Measurements from ENCODE around the gene DAAM1. TPM values are rescaled to one million over a fixed set of nuclear protein-coding genes. Genes with fewer than 3 reads are reported as not detected.

DAAM1 gene
- total RNA-seq, 6 experiments from 2014 or later: 7.5 to 12.2 (median 8.6) TPM

DNA sequence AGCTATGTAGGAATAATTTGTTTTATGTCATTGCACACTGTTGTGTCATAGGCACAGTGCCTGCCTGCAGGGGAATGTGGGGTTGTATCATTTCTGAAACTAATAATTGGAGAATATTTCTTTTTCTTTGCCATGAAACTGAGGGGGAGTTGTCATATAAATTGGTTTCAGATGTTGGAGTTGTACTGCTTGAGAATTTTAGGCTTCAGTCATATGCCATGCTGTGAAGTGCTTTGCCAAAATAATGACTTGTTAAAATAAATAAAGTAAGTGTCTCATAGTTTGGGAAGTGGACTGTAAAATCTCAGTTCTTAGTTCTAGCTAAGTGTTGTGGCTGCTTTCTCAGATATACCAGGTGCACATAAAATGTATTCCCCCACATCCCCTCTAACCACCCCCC, 116.8 kb downstream of the DAAM1 start:
- DNase-seq: peak; percentile 21
- Mint-ChIP-seq H3K27ac (peak overlapping the region; percentile 57), H3K4me3 (peak overlapping the region; percentile 35; the same call in 1 of the 2 replicates), H3K4me1 (ENCODE audit: low read depth) (peaks cover 54% of the 10 kb centered on the region), H3K27me3 (ENCODE audit: insufficient read depth) (no peaks in the 10 kb centered on the region; the same call in 1 of the 2 replicates), H3K36me3 (ENCODE audit: low read depth) (no peaks in the 10 kb centered on the region), H3K9me3 (no peaks in the 10 kb centered on the region)
- TF ChIP-seq CTCF (IDR thresholded peaks at IDR 0.05): no peak

DNA sequence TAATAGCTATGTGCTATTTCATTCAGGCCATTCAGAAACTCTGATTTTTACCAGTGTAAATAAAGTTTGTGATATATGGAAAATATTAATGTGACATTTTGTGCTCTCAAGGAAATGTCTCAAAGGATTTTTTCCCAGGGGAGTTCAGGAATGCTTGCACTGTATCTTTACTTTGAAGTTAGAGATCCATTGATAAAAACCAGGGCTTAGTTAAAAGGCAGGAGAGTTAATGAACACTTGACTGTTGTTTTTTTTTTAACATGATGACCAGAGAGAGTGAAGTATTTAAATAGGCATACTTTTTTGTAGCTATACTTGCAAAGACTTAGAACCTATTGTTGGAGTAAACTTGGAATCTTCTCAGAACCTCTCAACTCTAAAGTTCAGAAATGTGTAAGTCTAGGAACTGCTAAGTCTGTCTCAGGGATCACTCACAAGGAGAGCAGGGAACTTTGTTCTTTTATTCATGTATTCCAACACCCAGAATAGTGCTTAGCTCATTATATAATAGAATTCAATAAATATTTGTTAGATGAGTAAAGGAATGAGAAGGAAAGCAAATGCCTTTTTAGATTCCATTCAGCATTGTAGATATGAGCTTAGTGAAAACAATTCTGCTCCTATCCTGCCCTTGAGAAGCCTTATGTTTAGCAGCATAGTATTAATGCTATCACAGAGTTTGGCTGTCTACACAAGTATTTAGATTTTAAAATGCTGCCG, 117.5 kb downstream of the DAAM1 start:
- peak; percentile 72 for DNase-seq
- Mint-ChIP-seq H3K36me3 (ENCODE audit: low read depth) (no peaks in the 10 kb centered on the region), H3K9me3 (no peaks in the 10 kb centered on the region), H3K4me3 (peak overlapping the region; percentile 35), H3K27ac (peak overlapping the region; percentile 73), H3K4me1 (ENCODE audit: low read depth) (peaks cover 54% of the 10 kb centered on the region), H3K27me3 (ENCODE audit: insufficient read depth) (no peaks in the 10 kb centered on the region; the same call in 1 of the 2 replicates)
- TF ChIP-seq CTCF (IDR thresholded peaks at IDR 0.05): no peak

DNA sequence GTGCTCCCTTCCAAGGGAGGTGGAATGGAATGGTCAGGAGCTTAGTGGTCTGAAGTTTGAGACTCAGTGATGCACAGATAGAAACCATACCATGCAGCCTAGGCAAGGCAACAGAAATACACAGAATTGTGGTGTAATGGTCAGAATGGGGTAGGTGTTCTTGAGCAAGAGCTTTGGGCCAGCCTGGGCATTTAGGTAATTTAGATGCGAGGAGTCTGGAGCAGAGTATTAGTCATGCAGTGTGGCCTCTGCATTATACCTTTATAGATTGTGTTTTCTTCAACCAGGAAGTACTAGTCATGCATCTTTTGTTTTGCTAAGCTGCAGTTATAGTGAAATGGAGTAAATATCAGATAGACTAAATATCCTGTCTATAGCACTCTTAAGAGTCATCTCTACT, 118.3 kb downstream of the DAAM1 start:
- Mint-ChIP-seq H3K27me3 (ENCODE audit: insufficient read depth) (no peaks in the 10 kb centered on the region; the same call in 1 of the 2 replicates), H3K36me3 (ENCODE audit: low read depth) (no peaks in the 10 kb centered on the region), H3K4me3 (peak overlapping the region; percentile 32), H3K9me3 (no peaks in the 10 kb centered on the region), H3K4me1 (ENCODE audit: low read depth) (peaks cover 54% of the 10 kb centered on the region), H3K27ac (peak overlapping the region; percentile 73)
- DNase-seq: peak; percentile 62
- no peak for TF ChIP-seq CTCF (IDR thresholded peaks at IDR 0.05)

DNA sequence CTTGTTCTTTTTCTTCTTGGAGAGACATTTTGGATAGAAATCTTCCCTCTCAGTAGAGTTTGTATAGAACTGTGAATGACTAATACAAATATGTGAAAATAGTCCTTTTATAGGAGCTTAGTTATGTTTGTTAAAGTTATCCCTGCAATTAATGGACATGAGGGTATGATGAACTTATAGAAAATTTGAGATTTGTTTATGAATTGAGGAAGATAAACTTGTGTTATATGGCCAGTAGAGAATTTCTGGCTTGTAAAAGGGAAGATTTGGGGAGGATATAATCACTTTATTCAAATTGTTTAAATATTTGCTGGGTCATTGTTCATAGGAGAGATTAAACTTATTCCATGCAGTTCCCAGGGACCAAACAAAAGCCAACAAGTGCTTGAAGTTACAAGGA, 119.6 kb downstream of the DAAM1 start:
- no peak for TF ChIP-seq CTCF (IDR thresholded peaks at IDR 0.05)
- no peak for DNase-seq
- H3K27me3 Mint-ChIP-seq (ENCODE audit: insufficient read depth): no peaks in the 10 kb centered on the region; the same call in 1 of the 2 replicates
- H3K4me1 Mint-ChIP-seq (ENCODE audit: low read depth): peaks cover 54% of the 10 kb centered on the region
- H3K27ac Mint-ChIP-seq: peak overlapping the region; percentile 45
- H3K36me3 Mint-ChIP-seq (ENCODE audit: low read depth): no peaks in the 10 kb centered on the region
- H3K4me3 Mint-ChIP-seq: no peak overlapping the region
- H3K9me3 Mint-ChIP-seq: no peaks in the 10 kb centered on the region

DNA sequence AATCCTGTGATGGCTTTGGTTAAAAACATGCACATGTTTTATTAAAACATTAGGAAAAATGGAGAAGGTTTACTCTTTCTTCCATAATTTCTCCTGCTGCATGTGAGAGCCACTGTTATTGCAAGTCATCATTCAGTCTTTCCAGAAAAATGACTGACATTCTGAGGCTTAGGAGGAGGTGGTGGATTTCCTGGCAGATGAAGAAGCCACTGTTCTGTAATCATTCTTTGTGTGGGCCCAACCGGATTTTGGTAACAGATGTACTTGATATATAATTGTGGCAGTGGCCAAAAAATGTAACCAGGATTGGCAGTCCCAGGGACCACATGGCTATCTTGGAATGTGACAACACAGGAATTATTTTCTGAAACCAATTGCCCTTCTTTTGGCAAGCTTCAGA, 120.2 kb downstream of the DAAM1 start:
- no peaks in the 10 kb centered on the region; the same call in 1 of the 2 replicates for H3K27me3 Mint-ChIP-seq (ENCODE audit: insufficient read depth)
- peaks cover 54% of the 10 kb centered on the region for H3K4me1 Mint-ChIP-seq (ENCODE audit: low read depth)
- no peak overlapping the region; the same call in 1 of the 2 replicates for H3K27ac Mint-ChIP-seq
- DNase-seq: no peak
- H3K36me3 Mint-ChIP-seq (ENCODE audit: low read depth): no peaks in the 10 kb centered on the region
- H3K4me3 Mint-ChIP-seq: no peak overlapping the region
- no peaks in the 10 kb centered on the region for H3K9me3 Mint-ChIP-seq
- TF ChIP-seq CTCF (IDR thresholded peaks at IDR 0.05): no peak
